Erythroblast (primary cell): ENCODE data around the gene GPX2.

ENCODE experiments used
- GATA1 ChIP-seq: IDR thresholded peaks from 2 replicates; pipeline ENCODE4 v1.6.1; 2011; ENCODE audit warnings: low read depth, mild to moderate bottlenecking, control low read depth, low read length, moderate library complexity
- POLR2A ChIP-seq: IDR thresholded peaks from 2 replicates; pipeline ENCODE4 v1.6.1; 2011; ENCODE audit warnings: mild to moderate bottlenecking, low read length

- TF ChIP-seq POLR2A, result no peak
- no peak for TF ChIP-seq GATA1
Observed at GRCh38 chr14:64970776-64971477, 28.4 kb upstream of the GPX2 start.
